Immature natural killer cell (primary cell): ENCODE data around the gene CACNA1C. TPM values are rescaled to one million over a fixed set of nuclear protein-coding genes. Genes with fewer than 3 reads are reported as not detected.

Source experiments
- DNase-seq, 3 donors: peaks; one replicate each; pipeline ENCODE4 v3.0.0; 2022; ENCODE audit warnings: mixed read lengths in 1 of 3
- H3K27ac Mint-ChIP-seq, 6 donors: one replicate each; pipeline ENCODE4 v1.8.0; 2020; ENCODE audit warnings: mixed read lengths in 6 of 6, mild to moderate bottlenecking in 5 of 6, inconsistent platforms in 4 of 6, moderate library complexity in 3 of 6
- H3K27me3 Mint-ChIP-seq, 3 donors: one replicate each; pipeline ENCODE4 v1.8.0; 2020 to 2021; ENCODE audit warnings: low read depth in 3 of 3, mild to moderate bottlenecking in 3 of 3, mixed read lengths in 3 of 3, moderate library complexity in 3 of 3, inconsistent platforms in 1 of 3
- H3K36me3 Mint-ChIP-seq, 3 donors: one replicate each; pipeline ENCODE4 v1.8.0; 2020; ENCODE audit warnings: mixed read lengths in 3 of 3, inconsistent platforms in 2 of 3, mild to moderate bottlenecking in 2 of 3
- H3K4me1 Mint-ChIP-seq, 2 donors: one replicate each; pipeline ENCODE4 v1.8.0; 2020; ENCODE audit warnings: inconsistent platforms in 2 of 2, mild to moderate bottlenecking in 2 of 2, mixed read lengths in 2 of 2, moderate library complexity in 1 of 2
- H3K4me3 Mint-ChIP-seq, 5 donors: one replicate each; pipeline ENCODE4 v1.8.0; 2020; ENCODE audit warnings: mild to moderate bottlenecking in 5 of 5, mixed read lengths in 5 of 5, inconsistent platforms in 3 of 5, moderate library complexity in 3 of 5
- H3K9me3 Mint-ChIP-seq, 6 donors: one replicate each; pipeline ENCODE4 v1.8.0; 2020; ENCODE audit warnings: mild to moderate bottlenecking in 6 of 6, mixed read lengths in 6 of 6, inconsistent platforms in 4 of 6, moderate library complexity in 3 of 6
- polyA plus RNA-seq, 3 donors: library from polyadenylated mRNA; unstranded; fragments of 300-500 nt; fragmentation: Illumina TruSeq; gene quantifications; one replicate each; pipeline ENCODE4 v1.2.3, GENCODE V29; 2021

The CACNA1C gene
- polyA plus RNA-seq, 3 donors from 2014 or later = 0.05 to 0.36 (median 0.12) TPM

GRCh38 chr12:2652401-2653081 is 599.8 kb downstream of the CACNA1C start:
- Mint-ChIP-seq H3K4me1 (no peaks in the 10 kb centered on the region), H3K27me3 (peaks cover 2 to 5% (median 2%) of the 10 kb centered on the region in 3 donors), H3K4me3 (no peak overlapping the region), H3K27ac (no peak overlapping the region), H3K9me3 (peaks cover 0 to 2% (median 0%) of the 10 kb centered on the region in 6 donors), H3K36me3 (peaks cover 0 to 1% (median 0%) of the 10 kb centered on the region in 3 donors)
- no peak for DNase-seq

- H3K36me3 Mint-ChIP-seq = peaks cover 0 to 4% (median 0%) of the 10 kb centered on the region in 3 donors
- H3K4me3 Mint-ChIP-seq = no peak overlapping the region
- no peak overlapping the region for H3K27ac Mint-ChIP-seq
- no peaks in the 10 kb centered on the region for H3K4me1 Mint-ChIP-seq
- peaks cover 0 to 2% (median 0%) of the 10 kb centered on the region in 6 donors for H3K9me3 Mint-ChIP-seq
- peaks cover 2 to 5% (median 2%) of the 10 kb centered on the region in 3 donors for H3K27me3 Mint-ChIP-seq
- DNase-seq = no peak
Measured at GRCh38 chr12:2653461-2653965, 600.7 kb downstream of the CACNA1C start.

DNA sequence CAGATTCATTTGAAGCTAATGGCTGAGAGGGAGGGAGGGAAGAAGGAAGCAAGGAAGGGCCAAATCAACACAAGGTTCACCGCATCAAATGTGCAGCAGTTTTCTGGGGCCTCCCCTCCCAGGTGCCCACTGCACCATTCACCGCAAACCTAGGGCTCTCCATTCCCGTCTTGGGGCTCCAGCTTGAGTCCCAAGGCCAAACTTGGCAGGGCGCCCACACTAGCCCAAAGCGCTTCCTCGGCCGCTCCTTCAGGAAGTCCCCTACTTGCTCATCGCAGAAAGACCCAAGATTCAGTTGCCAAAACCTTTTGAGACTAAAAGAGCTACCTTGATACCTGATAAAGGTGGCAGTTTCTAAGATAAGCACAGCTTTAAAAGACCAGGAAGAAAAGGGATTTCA is 601.5 kb downstream of the CACNA1C start:
- no peak for DNase-seq
- Mint-ChIP-seq H3K27me3 (peaks cover 0 to 5% (median 2%) of the 10 kb centered on the region in 3 donors), H3K27ac (peak overlapping the region in 1 of 6 donors; percentile 36), H3K9me3 (peaks cover 0 to 2% (median 0%) of the 10 kb centered on the region in 6 donors), H3K4me3 (no peak overlapping the region), H3K36me3 (peaks cover 0 to 4% (median 0%) of the 10 kb centered on the region in 3 donors), H3K4me1 (no peaks in the 10 kb centered on the region)

DNA sequence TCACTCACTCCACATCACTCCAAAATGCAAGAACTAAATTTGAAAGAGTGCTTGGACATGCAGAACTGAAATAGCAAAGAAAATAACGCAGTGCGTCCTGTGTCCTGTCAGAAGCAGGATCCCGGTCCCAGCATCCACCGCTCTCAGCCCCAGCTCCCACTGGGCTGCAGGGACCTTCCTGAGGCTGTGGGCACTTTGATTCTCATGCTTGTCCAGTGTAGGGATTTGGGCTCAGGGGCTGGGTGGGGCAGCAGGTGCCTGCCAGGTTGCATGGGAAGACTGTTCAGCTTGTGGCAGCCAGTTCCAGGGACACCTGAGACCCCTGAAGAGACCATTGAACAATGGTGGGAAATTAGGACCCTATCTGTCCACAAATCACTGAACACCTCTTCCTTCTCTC is 602.0 kb downstream of the CACNA1C start:
- no peaks in the 10 kb centered on the region for H3K4me1 Mint-ChIP-seq
- DNase-seq = no peak
- peak overlapping the region in 1 of 6 donors; percentile 36 for H3K27ac Mint-ChIP-seq
- peaks cover 0 to 4% (median under 1%) of the 10 kb centered on the region in 3 donors for H3K27me3 Mint-ChIP-seq
- no peak overlapping the region for H3K4me3 Mint-ChIP-seq
- peaks cover 0 to 4% (median 0%) of the 10 kb centered on the region in 3 donors for H3K36me3 Mint-ChIP-seq
- H3K9me3 Mint-ChIP-seq = peaks cover 0 to 2% (median 0%) of the 10 kb centered on the region in 6 donors

- no peaks in the 10 kb centered on the region for H3K9me3 Mint-ChIP-seq
- H3K4me3 Mint-ChIP-seq = no peak overlapping the region
- H3K27me3 Mint-ChIP-seq = peaks cover 0 to 2% (median 0%) of the 10 kb centered on the region in 3 donors
- peaks cover 0 to 10% (median 3%) of the 10 kb centered on the region in 3 donors for H3K36me3 Mint-ChIP-seq
- no peak for DNase-seq
- H3K27ac Mint-ChIP-seq = no peak overlapping the region
- no peaks in the 10 kb centered on the region for H3K4me1 Mint-ChIP-seq
Measured at GRCh38 chr12:2662524-2662923, 609.7 kb downstream of the CACNA1C start.

DNA sequence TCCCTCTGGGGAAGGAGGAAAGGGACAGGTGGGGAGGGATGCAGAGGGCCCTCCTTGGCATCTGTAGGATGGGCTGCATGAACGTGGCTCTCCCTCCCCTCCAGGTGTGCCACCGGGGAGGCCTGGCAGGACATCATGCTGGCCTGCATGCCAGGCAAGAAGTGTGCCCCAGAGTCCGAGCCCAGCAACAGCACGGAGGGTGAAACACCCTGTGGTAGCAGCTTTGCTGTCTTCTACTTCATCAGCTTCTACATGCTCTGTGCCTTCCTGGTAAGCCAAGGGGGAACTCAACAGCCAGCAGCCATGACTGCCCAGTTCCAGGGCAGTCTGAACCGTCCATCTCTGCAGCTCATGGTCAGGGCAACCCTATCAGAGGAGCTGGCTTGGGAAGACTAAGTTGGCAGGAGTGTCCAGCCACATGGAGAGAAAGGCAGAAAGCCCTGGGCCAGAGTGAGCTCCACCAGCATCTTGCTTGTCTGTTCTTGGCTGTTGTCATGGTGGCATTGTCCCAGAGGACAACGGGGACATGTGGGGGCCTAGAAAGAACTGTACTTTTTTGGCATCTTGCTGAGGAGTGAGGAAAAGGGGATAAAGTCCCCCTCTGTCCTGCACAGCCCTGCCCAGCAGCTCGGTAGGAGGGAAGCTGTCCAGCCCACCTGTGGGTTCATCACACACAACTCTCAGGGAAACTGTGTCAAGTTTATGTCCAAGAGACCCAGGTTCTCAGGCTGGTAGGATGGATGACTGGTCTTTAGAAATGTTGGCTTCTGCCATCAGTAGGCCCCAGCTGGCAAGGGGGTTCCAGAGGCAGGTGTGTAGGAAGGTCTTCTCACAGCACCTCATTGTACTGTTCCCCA is 612.2 kb downstream of the CACNA1C start:
- DNase-seq = no peak
- H3K36me3 Mint-ChIP-seq = peaks cover 0 to 11% (median 7%) of the 10 kb centered on the region in 3 donors
- no peaks in the 10 kb centered on the region for H3K4me1 Mint-ChIP-seq
- no peak overlapping the region for H3K4me3 Mint-ChIP-seq
- H3K27ac Mint-ChIP-seq = no peak overlapping the region
- H3K9me3 Mint-ChIP-seq = no peaks in the 10 kb centered on the region
- peaks cover 0 to 4% (median 0%) of the 10 kb centered on the region in 3 donors for H3K27me3 Mint-ChIP-seq

DNA sequence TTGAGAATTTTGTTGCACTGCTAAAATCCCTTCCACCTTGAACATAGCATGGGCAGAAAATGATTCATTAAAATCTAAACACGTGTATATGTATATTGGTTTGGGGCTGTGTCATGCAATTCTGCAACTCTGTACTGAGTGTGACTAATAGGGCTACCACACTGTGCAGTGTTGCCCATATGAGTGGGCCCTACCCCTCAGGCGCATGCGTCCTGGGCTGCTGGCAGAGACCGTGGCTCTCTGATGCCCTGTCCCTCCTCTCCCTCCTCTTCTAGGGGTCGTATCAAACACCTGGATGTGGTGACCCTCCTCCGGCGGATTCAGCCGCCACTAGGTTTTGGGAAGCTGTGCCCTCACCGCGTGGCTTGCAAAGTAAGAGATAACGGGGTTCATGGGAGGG is 613.6 kb downstream of the CACNA1C start:
- peaks cover 4 to 11% (median 10%) of the 10 kb centered on the region in 3 donors for H3K36me3 Mint-ChIP-seq
- DNase-seq = no peak
- H3K4me3 Mint-ChIP-seq = no peak overlapping the region
- no peaks in the 10 kb centered on the region for H3K9me3 Mint-ChIP-seq
- H3K27ac Mint-ChIP-seq = no peak overlapping the region
- peaks cover 0 to 4% (median 2%) of the 10 kb centered on the region in 3 donors for H3K27me3 Mint-ChIP-seq
- H3K4me1 Mint-ChIP-seq = no peaks in the 10 kb centered on the region

DNA sequence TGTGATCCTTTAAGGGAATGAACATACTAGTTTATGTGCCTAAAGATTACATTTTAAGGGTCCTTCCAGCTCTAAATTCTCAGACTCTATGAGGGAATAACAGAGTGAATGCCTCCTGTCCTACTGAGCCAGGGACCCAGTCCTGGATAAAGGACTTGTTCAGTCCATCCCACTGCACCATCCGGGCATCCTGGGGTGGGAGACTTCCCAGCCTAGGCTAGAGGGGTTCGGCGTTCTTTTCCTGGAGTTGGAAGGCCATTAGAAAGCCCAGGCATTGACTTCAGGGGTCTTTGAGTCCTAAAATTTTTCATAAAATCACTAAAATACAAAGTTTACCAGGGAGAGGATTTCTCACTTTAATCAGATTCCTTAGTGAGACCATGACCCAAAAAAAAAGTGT is 614.1 kb downstream of the CACNA1C start:
- Mint-ChIP-seq H3K27ac (no peak overlapping the region), H3K4me3 (no peak overlapping the region), H3K36me3 (peaks cover 6 to 12% (median 11%) of the 10 kb centered on the region in 3 donors), H3K9me3 (no peaks in the 10 kb centered on the region), H3K4me1 (no peaks in the 10 kb centered on the region), H3K27me3 (peaks cover 0 to 4% (median 2%) of the 10 kb centered on the region in 3 donors)
- DNase-seq = no peak

- DNase-seq = no peak
- peaks cover 6 to 12% (median 11%) of the 10 kb centered on the region in 3 donors for H3K36me3 Mint-ChIP-seq
Measured at GRCh38 chr12:2667716-2668440, 615.1 kb downstream of the CACNA1C start.

DNA sequence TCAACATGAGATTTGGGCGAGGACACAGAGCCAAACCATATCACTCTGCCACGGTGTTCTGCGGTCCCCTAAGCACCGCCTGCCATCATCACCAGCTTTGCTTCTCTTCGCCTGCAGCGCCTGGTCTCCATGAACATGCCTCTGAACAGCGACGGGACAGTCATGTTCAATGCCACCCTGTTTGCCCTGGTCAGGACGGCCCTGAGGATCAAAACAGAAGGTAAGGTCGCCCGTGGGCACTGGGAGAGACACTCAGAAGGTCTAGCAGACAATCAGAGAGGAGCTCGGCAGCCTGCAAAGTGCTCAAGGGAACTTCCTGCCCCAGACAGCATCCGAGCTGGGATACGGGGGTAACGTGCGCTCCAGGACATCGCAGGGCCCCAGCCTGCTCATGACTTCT is 616.0 kb downstream of the CACNA1C start:
- H3K27me3 Mint-ChIP-seq = peaks cover 0 to 3% (median 2%) of the 10 kb centered on the region in 3 donors
- no peak overlapping the region for H3K27ac Mint-ChIP-seq
- H3K9me3 Mint-ChIP-seq = no peaks in the 10 kb centered on the region
- DNase-seq = no peak
- H3K36me3 Mint-ChIP-seq = peaks cover 6 to 12% (median 11%) of the 10 kb centered on the region in 3 donors
- no peak overlapping the region for H3K4me3 Mint-ChIP-seq
- H3K4me1 Mint-ChIP-seq = no peaks in the 10 kb centered on the region

More at GRCh38 chr12:2667716-2668440, 615.1 kb downstream of the CACNA1C start:
- Mint-ChIP-seq H3K4me3 (no peak overlapping the region), H3K9me3 (no peaks in the 10 kb centered on the region), H3K27me3 (peaks cover 0 to 4% (median 2%) of the 10 kb centered on the region in 3 donors), H3K27ac (no peak overlapping the region), H3K4me1 (no peaks in the 10 kb centered on the region)

DNA sequence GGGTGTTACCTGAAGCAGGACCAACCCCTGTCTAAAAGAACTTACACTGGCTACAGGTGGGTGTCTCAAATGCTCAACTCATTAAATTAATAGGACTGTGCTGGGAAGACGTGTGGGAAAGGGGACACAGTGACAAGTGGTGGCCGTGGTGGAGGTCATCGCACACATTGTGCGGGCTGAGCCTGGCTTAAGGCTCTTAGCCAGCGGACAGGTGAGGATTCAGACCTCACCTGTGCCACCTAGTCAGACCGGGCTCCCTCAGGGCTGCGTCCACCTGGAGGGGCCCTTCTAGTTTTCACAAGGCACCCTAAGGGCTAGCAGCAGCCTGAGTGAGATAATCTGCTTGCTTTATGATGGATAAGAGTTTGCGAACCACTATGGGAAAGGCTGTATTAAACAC is 616.8 kb downstream of the CACNA1C start:
- peaks cover 0 to 2% (median 2%) of the 10 kb centered on the region in 3 donors for H3K27me3 Mint-ChIP-seq
- no peaks in the 10 kb centered on the region for H3K4me1 Mint-ChIP-seq
- peaks cover 6 to 12% (median 11%) of the 10 kb centered on the region in 3 donors for H3K36me3 Mint-ChIP-seq
- H3K27ac Mint-ChIP-seq = no peak overlapping the region
- no peaks in the 10 kb centered on the region for H3K9me3 Mint-ChIP-seq
- DNase-seq = no peak
- H3K4me3 Mint-ChIP-seq = no peak overlapping the region

DNA sequence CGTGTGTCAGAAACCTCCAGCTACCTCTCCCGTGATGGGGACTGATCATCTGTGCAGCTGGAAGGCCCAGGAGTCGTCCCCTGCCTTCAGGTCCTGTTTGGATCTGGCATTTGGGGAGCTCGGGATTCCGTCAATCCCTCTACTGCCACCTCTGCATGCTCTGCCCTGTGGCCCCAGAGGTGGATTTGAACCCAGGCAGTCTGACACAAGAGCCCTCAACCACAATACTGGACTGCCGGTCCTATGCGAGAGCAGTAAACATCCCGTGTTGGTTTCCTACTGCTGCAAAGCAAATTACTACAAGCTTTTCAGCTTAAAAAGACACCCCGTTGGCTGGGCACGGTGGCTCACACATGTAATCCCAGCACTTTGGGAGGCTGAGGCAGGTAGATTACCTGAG is 620.1 kb downstream of the CACNA1C start:
- peaks cover 1 to 2% (median 2%) of the 10 kb centered on the region in 3 donors for H3K27me3 Mint-ChIP-seq
- peaks cover 4 to 6% (median 5%) of the 10 kb centered on the region in 3 donors for H3K36me3 Mint-ChIP-seq
- no peak overlapping the region for H3K4me3 Mint-ChIP-seq
- no peak for DNase-seq
- no peaks in the 10 kb centered on the region for H3K9me3 Mint-ChIP-seq
- H3K4me1 Mint-ChIP-seq = no peaks in the 10 kb centered on the region
- H3K27ac Mint-ChIP-seq = no peak overlapping the region
